Smooth muscle cell (in vitro differentiated cells): ENCODE data around the gene TRMO. TPM values are rescaled to one million over a fixed set of nuclear protein-coding genes. Genes with fewer than 3 reads are reported as not detected.

ENCODE experiments used
- DNase-seq: peaks from one replicate; lab custom pipeline; 2025; ENCODE audit not compliant: unreplicated experiment; lab: John Stamatoyannopoulos, UW
- H2AFZ ChIP-seq: fragments of 200-600 bp; sonication (generic); 2 replicates; pipeline ENCODE4 v1.6.0; 2016; ENCODE audit warnings: antibody characterized with exemption, low read depth, mild to moderate bottlenecking
- H3F3A ChIP-seq: fragments of 200-600 bp; sonication (generic); 2 replicates; pipeline ENCODE4 v1.6.0; 2017; ENCODE audit warnings: antibody characterized with exemption, low read depth
- H3K27ac ChIP-seq: fragments of 200-600 bp; sonication (generic); 2 replicates; pipeline ENCODE4 v1.5.1; 2016; ENCODE audit warnings: low read depth, mild to moderate bottlenecking
- H3K27me3 ChIP-seq: fragments of 200-600 bp; sonication (generic); 2 replicates; pipeline ENCODE4 v1.6.1; 2016; ENCODE audit warnings: low read depth, mild to moderate bottlenecking
- H3K36me3 ChIP-seq: fragments of 200-600 bp; sonication (generic); 2 replicates; pipeline ENCODE4 v1.5.1; 2016; ENCODE audit warnings: low read depth
- H3K4me1 ChIP-seq: fragments of 200-600 bp; sonication (generic); 2 replicates; pipeline ENCODE4 v1.5.1; 2016; ENCODE audit warnings: low read depth
- H3K4me2 ChIP-seq: fragments of 200-600 bp; sonication (generic); 2 replicates; pipeline ENCODE4 v1.6.0; 2016; ENCODE audit warnings: mild to moderate bottlenecking
- H3K4me3 ChIP-seq: fragments of 200-600 bp; sonication (generic); 2 replicates; pipeline ENCODE4 v1.5.1; 2016; ENCODE audit warnings: mild to moderate bottlenecking
- H3K79me2 ChIP-seq: fragments of 200-600 bp; sonication (generic); 2 replicates; pipeline ENCODE4 v1.6.0; 2016; ENCODE audit warnings: low read depth, mild to moderate bottlenecking
- H3K9ac ChIP-seq: fragments of 200-600 bp; sonication (generic); 2 replicates; pipeline ENCODE4 v1.6.0; 2016; ENCODE audit warnings: low read depth
- H3K9me3 ChIP-seq: fragments of 200-600 bp; sonication (generic); replicated peaks from 2 replicates; pipeline ENCODE4 v1.5.1; 2016; ENCODE audit warnings: low read depth
- H4K20me1 ChIP-seq: fragments of 200-600 bp; sonication (generic); 2 replicates; pipeline ENCODE4 v1.6.0; 2016; ENCODE audit warnings: low read depth
- CTCF ChIP-seq: fragments of 200-600 bp; sonication (generic); IDR thresholded peaks from 2 replicates; pipeline ENCODE4 v1.5.1; 2017; ENCODE audit warnings: borderline replicate concordance, mild to moderate bottlenecking, antibody characterized with exemption; ENCODE audit not compliant: insufficient read depth, poor library complexity, severe bottlenecking
- WGBS: methylation state at CpG from one replicate; pipeline ENCODE4 v1.1.7; 2016; ENCODE audit warnings: low lambda C conversion rate; 5-methylcytosine and 5-hydroxymethylcytosine counted together
- polyA plus RNA-seq: library from polyadenylated mRNA; unstranded; fragments of >200 nt; fragmentation: Nextera tagmentation; extraction: Ambion mirVana; gene quantifications from 2 replicates; pipeline ENCODE4 v1.2.1, GENCODE V29; 2016
- total RNA-seq: library from RNA; depleted of rRNA; stranded (reverse); fragments of >200 nt; gene quantifications from 2 replicates; pipeline ENCODE4 v1.2.3, GENCODE V29; 2014

The TRMO gene
- total and polyA plus RNA-seq, 2 experiments from 2014 or later = 5.8 to 8.1 TPM

- WGBS = 75% methylated on average over 3 of the region's 3 CpGs
- H3K36me3 ChIP-seq = no peaks in the 10 kb centered on the region
- no peak overlapping the region for H3K27ac ChIP-seq
- DNase-seq = no peak
- H3K79me2 ChIP-seq = no peaks in the 10 kb centered on the region
- H4K20me1 ChIP-seq = no peaks in the 10 kb centered on the region
- H3K9me3 ChIP-seq = no peaks in the 10 kb centered on the region
- no peak overlapping the region for H3K4me3 ChIP-seq
- no peak overlapping the region for H3K4me2 ChIP-seq
- no peak overlapping the region for H3K9ac ChIP-seq
- no peaks in the 10 kb centered on the region for H3F3A ChIP-seq
- H2AFZ ChIP-seq = no peak overlapping the region
- no peaks in the 10 kb centered on the region for H3K4me1 ChIP-seq
- H3K27me3 ChIP-seq = peaks cover 71% of the 10 kb centered on the region
- TF ChIP-seq CTCF = no peak
These were observed 22.3 kb upstream of the TRMO start for GRCh38 chr9:97944612-97945011.

- Histone ChIP-seq H3K27ac (no peak overlapping the region), H3K4me1 (no peaks in the 10 kb centered on the region), H3K36me3 (no peaks in the 10 kb centered on the region), H3K4me3 (no peak overlapping the region), H2AFZ (no peak overlapping the region), H3K4me2 (no peak overlapping the region), H3K79me2 (no peaks in the 10 kb centered on the region), H3K9me3 (no peaks in the 10 kb centered on the region), H3K9ac (no peak overlapping the region), H3K27me3 (peaks cover 81% of the 10 kb centered on the region), H3F3A (no peaks in the 10 kb centered on the region), H4K20me1 (no peaks in the 10 kb centered on the region)
- no peak for TF ChIP-seq CTCF
- DNase-seq = no peak
These were observed 21.1 kb upstream of the TRMO start for GRCh38 chr9:97943308-97943855.

- Histone ChIP-seq H3K27ac (no peak overlapping the region), H3K79me2 (no peaks in the 10 kb centered on the region), H3K9me3 (no peaks in the 10 kb centered on the region), H3K36me3 (no peaks in the 10 kb centered on the region), H3K27me3 (peaks cover 88% of the 10 kb centered on the region), H3F3A (no peaks in the 10 kb centered on the region), H3K9ac (no peak overlapping the region), H4K20me1 (no peaks in the 10 kb centered on the region), H3K4me1 (no peaks in the 10 kb centered on the region), H3K4me3 (no peak overlapping the region), H2AFZ (no peak overlapping the region), H3K4me2 (no peak overlapping the region)
- no peak for TF ChIP-seq CTCF
- no peak for DNase-seq
- 90% methylated on average over 1 of the region's 1 CpG for WGBS
These were observed 19.0 kb upstream of the TRMO start for GRCh38 chr9:97941323-97941722.

- no peak for DNase-seq
- Histone ChIP-seq H3K79me2 (no peaks in the 10 kb centered on the region), H3K36me3 (no peaks in the 10 kb centered on the region), H3K4me1 (no peaks in the 10 kb centered on the region), H3K27me3 (peaks cover 93% of the 10 kb centered on the region), H3K9ac (no peak overlapping the region), H3K4me2 (no peak overlapping the region), H4K20me1 (no peaks in the 10 kb centered on the region), H3K9me3 (no peaks in the 10 kb centered on the region), H2AFZ (no peak overlapping the region), H3K27ac (no peak overlapping the region), H3F3A (no peaks in the 10 kb centered on the region), H3K4me3 (no peak overlapping the region)
- no peak for TF ChIP-seq CTCF
- WGBS = 74% methylated on average over 3 of the region's 3 CpGs
These were observed 18.4 kb upstream of the TRMO start for GRCh38 chr9:97940741-97941140.
